Transverse colon (tissue), 4 donors: ENCODE measurements around the gene CRIP2. TPM values are rescaled to one million over a fixed set of nuclear protein-coding genes. Genes with fewer than 3 reads are reported as not detected.

Source experiments
- DNase-seq: peaks from one replicate; pipeline ENCODE4 v3.0.0-alpha.2; 2019
- H3K27ac ChIP-seq, 4 donors: fragments of 200-600 bp; sonication (generic); 2 replicates each; pipeline ENCODE4 v1.5.1; 2016 to 2018; ENCODE audit warnings: inconsistent platforms in 4 of 4
- H3K27me3 ChIP-seq: fragments of 200-600 bp; sonication (generic); 2 replicates; pipeline ENCODE4 v1.5.1; 2017; ENCODE audit warnings: inconsistent platforms
- H3K36me3 ChIP-seq, 4 donors: fragments of 200-600 bp; sonication (generic); 2 replicates each; pipeline ENCODE4 v1.5.1; 2017 to 2019; ENCODE audit warnings: inconsistent platforms in 4 of 4
- H3K4me1 ChIP-seq, 4 donors: fragments of 200-600 bp; sonication (generic); 2 replicates each; pipeline ENCODE4 v1.5.1; 2017 to 2020; ENCODE audit warnings: inconsistent platforms in 4 of 4
- H3K4me3 ChIP-seq, 4 donors: fragments of 200-600 bp; sonication (generic); 1 replicate in 1 of 4; 2 replicates in 3 of 4; pipeline versions ENCODE4 v1.5.1 to v1.6.1; 2017 to 2019; ENCODE audit warnings: inconsistent platforms in 4 of 4
- H3K9me3 ChIP-seq, 2 donors: fragments of 200-600 bp; sonication (generic); 2 replicates each; pipeline ENCODE4 v1.5.1; 2017 to 2019; ENCODE audit warnings: inconsistent platforms in 2 of 2
- EP300 ChIP-seq: sonication (generic); formaldehyde crosslinking; IDR thresholded peaks from one replicate; pipeline ENCODE4 v1.6.1; 2017; ENCODE audit warnings: antibody characterized with exemption, low read depth
- POLR2A ChIP-seq: fragments of 450-650 bp; IDR thresholded peaks from one replicate; pipeline ENCODE4 v1.6.1; 2016; ENCODE audit warnings: antibody characterized with exemption, mild to moderate bottlenecking, moderate library complexity
- POLR2AphosphoS5 ChIP-seq, 3 donors: sonication (generic); formaldehyde crosslinking; IDR thresholded peaks; one replicate each; pipeline ENCODE4 v1.6.1; 2016; ENCODE audit warnings: antibody characterized with exemption in 3 of 3
- WGBS, 2 donors: methylation state at CpG; one replicate each; pipeline ENCODE4 v1.1.5; 2018; ENCODE audit warnings: low coverage in 1 of 2; 5-methylcytosine and 5-hydroxymethylcytosine counted together
- in situ Hi-C, 4 donors: fragments of 200-750 bp; cut with MboI; loops; one replicate each; pipeline versions ENCODE4 v1.15.0 to v1.15.1; 2017; ENCODE audit warnings: low sequenced_read_pairs in 3 of 4, low pct_ligation_motif_present in 1 of 4, low pct_unique_long_range_greater_than_20kb in 1 of 4
- intact Hi-C: fragments of 100-400 bp; cut with DNase I; formaldehyde crosslinking; loops from one replicate; pipeline ENCODE4 v1.15.1; 2023; ENCODE audit warnings: low total_unique reads
- total RNA-seq, 4 donors: library from RNA; depleted of rRNA; stranded (reverse); fragments of >200 nt; gene quantifications; one replicate each; pipeline ENCODE4 v1.1.0, GENCODE V29; 2016
- TF ChIP-seq, protein P1 (sequence below), 5 experiments: fragments of 200-600 bp in 3 of 5; fragments of 450-650 bp in 2 of 5; sonication (generic) in 3 of 5; IDR thresholded peaks; 1 replicate in 2 of 5; 2 replicates in 3 of 5; pipeline ENCODE4 v1.5.1; 2016 to 2017; ENCODE audit warnings: antibody characterized with exemption in 5 of 5, inconsistent platforms in 3 of 5, mild to moderate bottlenecking in 2 of 5, moderate library complexity in 1 of 5

The CRIP2 gene
- total RNA-seq, 4 donors from 2014 or later, result 11.2 to 67.3 (median 22.4) TPM

DNA sequence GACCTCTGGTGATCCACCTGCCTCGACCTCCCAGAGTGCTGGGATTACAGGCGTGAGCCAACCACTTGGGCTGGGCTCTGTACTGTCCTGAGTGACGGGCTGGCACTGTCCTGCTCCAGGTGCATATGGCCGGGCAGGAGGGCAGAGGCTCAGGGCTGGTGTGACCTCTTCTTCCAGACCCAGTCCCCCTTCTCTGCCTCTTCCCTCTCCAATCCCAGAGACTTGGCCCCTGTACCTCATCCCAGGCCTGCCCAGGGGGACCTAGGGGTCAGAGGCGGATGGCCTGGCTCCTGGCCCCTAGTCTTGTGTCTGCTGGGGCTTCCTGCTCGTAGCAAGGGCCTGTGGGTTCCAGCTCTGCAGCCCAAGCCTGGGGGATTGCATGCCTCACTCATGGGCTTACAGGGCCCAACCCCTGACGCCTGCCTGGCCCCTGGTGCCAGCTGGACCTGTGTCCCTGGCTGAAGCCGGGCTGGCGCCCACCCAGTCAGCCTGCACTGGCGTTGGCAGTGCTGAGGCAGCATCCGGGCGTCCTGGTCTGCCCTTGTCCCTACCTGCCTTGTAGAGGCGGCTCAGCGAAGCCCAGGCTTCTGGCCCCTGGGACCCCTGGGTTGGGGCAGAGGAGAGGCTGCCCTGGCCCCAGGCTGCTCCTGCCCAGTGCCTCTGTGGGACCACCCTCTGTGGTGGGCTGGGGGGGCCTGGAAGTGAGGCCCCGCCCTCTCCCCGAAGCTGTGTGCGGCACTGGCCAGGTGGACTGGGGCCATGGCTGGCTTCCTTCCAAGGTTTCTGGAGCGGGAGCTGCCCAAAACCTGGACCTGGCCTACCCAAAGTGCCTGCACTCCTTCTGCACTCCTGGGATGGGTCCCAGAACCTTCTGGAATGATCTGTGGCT is 20.7 kb downstream of the CRIP2 start:
- no peak for DNase-seq
- intact Hi-C loops, result no loop called here
- no peak for TF ChIP-seq POLR2AphosphoS5 (IDR thresholded peaks at IDR 0.05)
- TF ChIP-seq, protein P1, sequence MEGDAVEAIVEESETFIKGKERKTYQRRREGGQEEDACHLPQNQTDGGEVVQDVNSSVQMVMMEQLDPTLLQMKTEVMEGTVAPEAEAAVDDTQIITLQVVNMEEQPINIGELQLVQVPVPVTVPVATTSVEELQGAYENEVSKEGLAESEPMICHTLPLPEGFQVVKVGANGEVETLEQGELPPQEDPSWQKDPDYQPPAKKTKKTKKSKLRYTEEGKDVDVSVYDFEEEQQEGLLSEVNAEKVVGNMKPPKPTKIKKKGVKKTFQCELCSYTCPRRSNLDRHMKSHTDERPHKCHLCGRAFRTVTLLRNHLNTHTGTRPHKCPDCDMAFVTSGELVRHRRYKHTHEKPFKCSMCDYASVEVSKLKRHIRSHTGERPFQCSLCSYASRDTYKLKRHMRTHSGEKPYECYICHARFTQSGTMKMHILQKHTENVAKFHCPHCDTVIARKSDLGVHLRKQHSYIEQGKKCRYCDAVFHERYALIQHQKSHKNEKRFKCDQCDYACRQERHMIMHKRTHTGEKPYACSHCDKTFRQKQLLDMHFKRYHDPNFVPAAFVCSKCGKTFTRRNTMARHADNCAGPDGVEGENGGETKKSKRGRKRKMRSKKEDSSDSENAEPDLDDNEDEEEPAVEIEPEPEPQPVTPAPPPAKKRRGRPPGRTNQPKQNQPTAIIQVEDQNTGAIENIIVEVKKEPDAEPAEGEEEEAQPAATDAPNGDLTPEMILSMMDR (IDR thresholded peaks at IDR 0.05), result no peak
- no peak for TF ChIP-seq EP300
- no peak for TF ChIP-seq POLR2A
- H3K9me3 ChIP-seq, result no peaks in the 10 kb centered on the region
- peaks cover 0 to 9% (median 7%) of the 10 kb centered on the region in 4 donors for H3K4me1 ChIP-seq
- WGBS, 2 donors, result 89% methylated on average over 8 of the region's 18 CpGs; no CpG with 5 or more reads in 1 of the 2 donors
- in situ Hi-C loops, result no loop called here
- H3K36me3 ChIP-seq, result no peaks in the 10 kb centered on the region
- H3K4me3 ChIP-seq, result no peak overlapping the region
- H3K27me3 ChIP-seq, result no peaks in the 10 kb centered on the region
- H3K27ac ChIP-seq, result no peak overlapping the region

- DNase-seq, result no peak
- 86% methylated on average over 12 of the region's 18 CpGs; no CpG with 5 or more reads in 1 of the 2 donors for WGBS, 2 donors
- Histone ChIP-seq H3K27ac (no peak overlapping the region), H3K4me3 (no peak overlapping the region), H3K27me3 (no peaks in the 10 kb centered on the region), H3K36me3 (no peaks in the 10 kb centered on the region), H3K9me3 (no peaks in the 10 kb centered on the region), H3K4me1 (peaks cover 0 to 9% (median 7%) of the 10 kb centered on the region in 4 donors)
- in situ Hi-C loops, result no loop called here
- TF ChIP-seq EP300, result no peak
- TF ChIP-seq, protein P1 (IDR thresholded peaks at IDR 0.05), result no peak
- TF ChIP-seq POLR2AphosphoS5 (IDR thresholded peaks at IDR 0.05), result no peak
- TF ChIP-seq POLR2A, result no peak
- intact Hi-C loops, result no loop called here
Measured at GRCh38 chr14:105495990-105496830, 21.6 kb downstream of the CRIP2 start.

DNA sequence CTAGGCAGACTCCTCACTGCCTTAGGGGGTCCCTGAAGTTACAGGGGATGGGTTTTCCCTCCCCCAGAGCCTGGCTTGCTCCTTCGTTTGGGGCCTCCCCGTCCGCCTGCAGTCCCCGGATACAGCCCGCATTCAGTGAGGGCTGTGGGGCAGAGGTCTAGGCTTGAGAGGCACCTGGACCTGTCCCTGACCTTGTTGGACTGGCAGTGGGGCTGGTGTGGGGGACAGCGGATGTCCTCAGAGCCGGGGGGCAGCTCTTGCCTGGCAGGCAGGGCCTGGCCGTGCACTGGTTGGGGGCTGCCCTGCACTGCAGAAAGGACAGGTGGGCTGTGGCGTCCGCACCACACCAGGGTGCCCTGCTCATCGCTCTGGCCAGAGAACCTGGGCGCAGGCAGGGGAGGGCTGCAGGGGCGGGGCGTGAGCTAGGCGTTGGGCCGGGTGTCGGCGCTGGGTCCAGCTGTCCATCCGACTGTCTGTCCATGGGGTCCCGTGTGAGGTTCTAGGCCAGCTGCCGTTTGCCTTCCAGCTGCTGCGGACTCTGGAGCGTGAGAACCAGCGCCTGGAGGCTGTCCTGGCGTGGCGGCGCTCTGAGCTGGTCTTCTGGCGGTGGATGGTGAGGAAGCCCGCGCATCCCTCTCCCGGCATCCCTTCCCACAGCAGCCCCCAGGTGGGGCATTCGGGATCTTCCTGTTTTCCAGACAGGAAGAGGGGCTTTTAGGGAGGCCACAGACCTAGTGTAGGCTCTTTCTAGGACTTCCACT is 22.4 kb downstream of the CRIP2 start:
- Histone ChIP-seq H3K27ac (no peak overlapping the region), H3K4me1 (peaks cover 0 to 1% (median under 1%) of the 10 kb centered on the region in 4 donors), H3K36me3 (no peaks in the 10 kb centered on the region), H3K9me3 (no peaks in the 10 kb centered on the region), H3K4me3 (no peak overlapping the region), H3K27me3 (no peaks in the 10 kb centered on the region)
- 94% methylated on average over 26 of the region's 32 CpGs; no CpG with 5 or more reads in 1 of the 2 donors for WGBS, 2 donors
- intact Hi-C loops, result no loop called here
- TF ChIP-seq, protein P1 (IDR thresholded peaks at IDR 0.05), result no peak
- in situ Hi-C loops, result no loop called here
- DNase-seq, result no peak
